ENCODE results near the gene NPRL2.
A peak's percentile ranks its signal among the peaks of the same experiment; 100 is the strongest.

The NPRL2 gene

GRCh38 chr3:50371133-50371685 lies 20.6 kb upstream of the NPRL2 start:
- no peak overlapping the region for H4K8ac ChIP-seq (ENCODE audit: low read depth, low read length)
- H3K14ac ChIP-seq (ENCODE audit: low read length), result no peak overlapping the region
- H2BK5ac ChIP-seq (ENCODE audit: low read depth, low read length, poor library complexity), result no peak overlapping the region
- no peak overlapping the region for H3K27ac ChIP-seq (ENCODE audit: low read depth, low read length)
- WGBS (ENCODE audit: extremely low coverage, insufficient coverage, insufficient read length), result no CpG with 5 or more reads among the region's 3 CpGs
- no peak for DNase-seq
- H4K12ac ChIP-seq (ENCODE audit: low read depth, low read length), result no peak overlapping the region
- H3K9ac ChIP-seq (ENCODE audit: low read length), result no peak overlapping the region
- H2BK12ac ChIP-seq (ENCODE audit: low read length), result no peak overlapping the region
- no peaks in the 10 kb centered on the region for H3K27me3 ChIP-seq (ENCODE audit: insufficient read depth, low read length)
- no peaks in the 10 kb centered on the region for H3K9me3 ChIP-seq (ENCODE audit: insufficient read depth, low read depth, low read length)
- no peak overlapping the region for H4K91ac ChIP-seq (ENCODE audit: low read depth, low read length)
- no peaks in the 10 kb centered on the region for H3K79me1 ChIP-seq (ENCODE audit: low read length)
- no peak overlapping the region for H2BK120ac ChIP-seq (ENCODE audit: insufficient read depth, low read length, poor library complexity)
- H2AK5ac ChIP-seq (ENCODE audit: low read length), result no peak overlapping the region
- no peaks in the 10 kb centered on the region for H3K79me2 ChIP-seq (ENCODE audit: control insufficient read depth, insufficient read depth, low read length, poor library complexity)
- no peak overlapping the region for H3K4me2 ChIP-seq (ENCODE audit: low read length)
- no peak overlapping the region for H3K23ac ChIP-seq (ENCODE audit: low read length)
- no peaks in the 10 kb centered on the region for H3K4me1 ChIP-seq (ENCODE audit: control insufficient read depth in 1 of 2, insufficient read depth in 2 of 2, low read length in 2 of 2)
- no peak overlapping the region for H2AFZ ChIP-seq (ENCODE audit: insufficient read depth, low read length, poor library complexity)
- H3K4ac ChIP-seq (ENCODE audit: low read depth, low read length), result no peak overlapping the region
- H3K36me3 ChIP-seq (ENCODE audit: control insufficient read depth in 1 of 2, insufficient read depth in 2 of 2, low read length in 2 of 2), result no peaks in the 10 kb centered on the region
- H3K4me3 ChIP-seq (ENCODE audit: low read depth, low read length), result no peak overlapping the region
- no peak overlapping the region for H3K18ac ChIP-seq (ENCODE audit: low read length)

- no peak overlapping the region for H3K4ac ChIP-seq (ENCODE audit: low read depth, low read length)
- no peak overlapping the region for H2BK5ac ChIP-seq (ENCODE audit: low read depth, low read length, poor library complexity)
- H3K18ac ChIP-seq (ENCODE audit: low read length), result no peak overlapping the region
- H3K23ac ChIP-seq (ENCODE audit: low read length), result no peak overlapping the region
- DNase-seq, result peak in 1 of 2 donors; percentile 21
- no peaks in the 10 kb centered on the region for H3K9me3 ChIP-seq (ENCODE audit: insufficient read depth, low read depth, low read length)
- no peak overlapping the region for H3K9ac ChIP-seq (ENCODE audit: low read length)
- no peak overlapping the region for H3K27ac ChIP-seq (ENCODE audit: low read depth, low read length)
- no peak overlapping the region for H2AK5ac ChIP-seq (ENCODE audit: low read length)
- H2AFZ ChIP-seq (ENCODE audit: insufficient read depth, low read length, poor library complexity), result no peak overlapping the region
- H3K36me3 ChIP-seq (ENCODE audit: control insufficient read depth in 1 of 2, insufficient read depth in 2 of 2, low read length in 2 of 2), result no peaks in the 10 kb centered on the region
- H3K14ac ChIP-seq (ENCODE audit: low read length), result no peak overlapping the region
- no peaks in the 10 kb centered on the region for H3K79me1 ChIP-seq (ENCODE audit: low read length)
- H4K91ac ChIP-seq (ENCODE audit: low read depth, low read length), result no peak overlapping the region
- H3K4me1 ChIP-seq (ENCODE audit: control insufficient read depth in 1 of 2, insufficient read depth in 2 of 2, low read length in 2 of 2), result peaks cover 1 to 2% of the 10 kb centered on the region in 2 experiments
- H3K27me3 ChIP-seq (ENCODE audit: insufficient read depth, low read length), result no peaks in the 10 kb centered on the region
- no CpG with 5 or more reads among the region's 14 CpGs for whole genome bisulfite sequencing (ENCODE audit: extremely low coverage, insufficient coverage, insufficient read length)
- H2BK120ac ChIP-seq (ENCODE audit: insufficient read depth, low read length, poor library complexity), result no peak overlapping the region
- H3K79me2 ChIP-seq (ENCODE audit: control insufficient read depth, insufficient read depth, low read length, poor library complexity), result no peaks in the 10 kb centered on the region
- H2BK12ac ChIP-seq (ENCODE audit: low read length), result no peak overlapping the region
- no peak overlapping the region for H4K12ac ChIP-seq (ENCODE audit: low read depth, low read length)
- no peak overlapping the region for H4K8ac ChIP-seq (ENCODE audit: low read depth, low read length)
- H3K4me3 ChIP-seq (ENCODE audit: low read depth, low read length), result no peak overlapping the region
- H3K4me2 ChIP-seq (ENCODE audit: low read length), result no peak overlapping the region
Measured at GRCh38 chr3:50370594-50370993, 20.0 kb upstream of the NPRL2 start.

DNA sequence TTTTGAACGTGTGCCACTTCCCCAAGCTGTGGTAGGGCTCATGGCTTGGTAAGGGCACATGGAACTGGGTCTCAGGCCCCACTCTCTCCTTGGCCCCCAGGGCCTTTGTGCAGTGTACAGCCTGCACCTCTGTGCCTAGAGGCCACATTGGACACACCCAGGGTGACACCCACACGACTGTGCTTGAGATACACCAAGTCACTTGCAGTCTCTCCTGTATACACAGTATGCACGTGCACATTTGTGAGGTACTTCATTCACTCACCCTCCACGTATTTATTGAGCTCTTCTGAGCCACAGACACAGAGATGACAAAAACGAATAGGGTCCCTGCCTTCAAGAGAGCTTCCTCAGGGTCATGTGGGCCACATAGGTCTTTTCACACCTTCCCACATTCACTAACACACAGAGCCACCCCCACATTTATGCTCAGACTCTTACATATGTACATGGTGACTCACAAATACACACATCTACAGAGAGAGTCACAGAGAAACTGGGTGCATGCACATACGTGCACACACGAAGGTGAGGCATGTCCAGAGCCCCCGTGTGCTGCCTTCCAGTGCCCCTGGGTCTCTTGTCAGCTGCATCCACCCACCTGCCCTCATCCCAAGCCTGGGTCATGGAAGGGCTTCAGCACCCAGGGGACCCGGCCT lies 18.6 kb upstream of the NPRL2 start:
- WGBS (ENCODE audit: extremely low coverage, insufficient coverage, insufficient read length), result no CpG with 5 or more reads among the region's 9 CpGs

DNA sequence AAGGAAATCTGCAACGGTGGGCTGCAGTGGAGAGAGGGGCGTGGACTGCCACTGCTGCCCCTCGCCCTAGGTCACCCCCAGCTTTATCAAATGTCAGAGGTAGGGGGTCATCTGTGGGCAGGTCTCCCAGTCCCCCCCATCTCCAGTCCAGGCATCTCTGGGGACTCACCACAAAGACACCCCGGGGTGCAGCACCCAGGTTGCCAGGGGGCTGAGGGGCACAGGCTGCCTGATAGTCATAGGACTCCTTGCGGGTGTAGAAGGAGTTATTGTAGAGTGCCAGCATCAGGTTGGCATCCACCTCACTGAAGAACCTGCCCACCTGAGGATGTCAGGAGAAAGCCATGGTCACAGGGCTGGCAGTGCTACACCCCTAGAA lies 15.3 kb upstream of the NPRL2 start:
- Histone ChIP-seq H3K14ac (ENCODE audit: low read length) (no peak overlapping the region), H3K36me3 (ENCODE audit: control insufficient read depth in 1 of 2, insufficient read depth in 2 of 2, low read length in 2 of 2) (no peaks in the 10 kb centered on the region), H4K91ac (ENCODE audit: low read depth, low read length) (no peak overlapping the region), H3K4me1 (ENCODE audit: control insufficient read depth in 1 of 2, insufficient read depth in 2 of 2, low read length in 2 of 2) (peaks cover 10 to 13% of the 10 kb centered on the region in 2 experiments), H3K9me3 (ENCODE audit: insufficient read depth, low read depth, low read length) (no peaks in the 10 kb centered on the region), H4K8ac (ENCODE audit: low read depth, low read length) (peak overlapping the region; percentile 39), H2AFZ (ENCODE audit: insufficient read depth, low read length, poor library complexity) (peak overlapping the region; percentile 88), H3K4me3 (ENCODE audit: low read depth, low read length) (no peak overlapping the region), H3K79me1 (ENCODE audit: low read length) (peaks cover 2% of the 10 kb centered on the region), H2AK5ac (ENCODE audit: low read length) (no peak overlapping the region), H2BK12ac (ENCODE audit: low read length) (no peak overlapping the region), H3K23ac (ENCODE audit: low read length) (no peak overlapping the region), H3K79me2 (ENCODE audit: control insufficient read depth, insufficient read depth, low read length, poor library complexity) (peaks cover 1% of the 10 kb centered on the region), H3K27me3 (ENCODE audit: insufficient read depth, low read length) (no peaks in the 10 kb centered on the region), H3K4ac (ENCODE audit: low read depth, low read length) (no peak overlapping the region), H3K9ac (ENCODE audit: low read length) (no peak overlapping the region), H2BK120ac (ENCODE audit: insufficient read depth, low read length, poor library complexity) (no peak overlapping the region), H3K4me2 (ENCODE audit: low read length) (peak overlapping the region; percentile 88), H2BK5ac (ENCODE audit: low read depth, low read length, poor library complexity) (no peak overlapping the region), H4K12ac (ENCODE audit: low read depth, low read length) (no peak overlapping the region), H3K27ac (ENCODE audit: low read depth, low read length) (no peak overlapping the region), H3K18ac (ENCODE audit: low read length) (peak overlapping the region; percentile 31)
- no CpG with 5 or more reads among the region's 5 CpGs for WGBS (ENCODE audit: extremely low coverage, insufficient coverage, insufficient read length)
- no peak for DNase-seq

More for the DNA sequence above, 18.6 kb upstream of the NPRL2 start:
- no peak overlapping the region for H4K12ac ChIP-seq (ENCODE audit: low read depth, low read length)
- no peak overlapping the region for H3K14ac ChIP-seq (ENCODE audit: low read length)
- H4K91ac ChIP-seq (ENCODE audit: low read depth, low read length), result no peak overlapping the region
- H3K4ac ChIP-seq (ENCODE audit: low read depth, low read length), result no peak overlapping the region
- H2AFZ ChIP-seq (ENCODE audit: insufficient read depth, low read length, poor library complexity), result no peak overlapping the region
- peaks cover 2% of the 10 kb centered on the region for H3K79me1 ChIP-seq (ENCODE audit: low read length)
- H2AK5ac ChIP-seq (ENCODE audit: low read length), result no peak overlapping the region
- H2BK5ac ChIP-seq (ENCODE audit: low read depth, low read length, poor library complexity), result no peak overlapping the region
- peaks cover 10 to 12% of the 10 kb centered on the region in 2 experiments for H3K4me1 ChIP-seq (ENCODE audit: control insufficient read depth in 1 of 2, insufficient read depth in 2 of 2, low read length in 2 of 2)
- H3K27ac ChIP-seq (ENCODE audit: low read depth, low read length), result no peak overlapping the region
- H3K23ac ChIP-seq (ENCODE audit: low read length), result no peak overlapping the region
- H3K27me3 ChIP-seq (ENCODE audit: insufficient read depth, low read length), result no peaks in the 10 kb centered on the region
- no peak overlapping the region for H3K4me3 ChIP-seq (ENCODE audit: low read depth, low read length)
- no peak overlapping the region for H3K4me2 ChIP-seq (ENCODE audit: low read length)
- DNase-seq, result no peak
- H4K8ac ChIP-seq (ENCODE audit: low read depth, low read length), result no peak overlapping the region
- H2BK120ac ChIP-seq (ENCODE audit: insufficient read depth, low read length, poor library complexity), result no peak overlapping the region
- H2BK12ac ChIP-seq (ENCODE audit: low read length), result no peak overlapping the region
- H3K9ac ChIP-seq (ENCODE audit: low read length), result no peak overlapping the region
- peaks cover 1% of the 10 kb centered on the region for H3K79me2 ChIP-seq (ENCODE audit: control insufficient read depth, insufficient read depth, low read length, poor library complexity)
- no peaks in the 10 kb centered on the region for H3K9me3 ChIP-seq (ENCODE audit: insufficient read depth, low read depth, low read length)
- H3K18ac ChIP-seq (ENCODE audit: low read length), result no peak overlapping the region
- no peaks in the 10 kb centered on the region for H3K36me3 ChIP-seq (ENCODE audit: control insufficient read depth in 1 of 2, insufficient read depth in 2 of 2, low read length in 2 of 2)
